Fibroblast of lung (primary cell): Measurements from ENCODE around the gene MYLK. TPM values are rescaled to one million over a fixed set of nuclear protein-coding genes. Genes with fewer than 3 reads are reported as not detected.

ENCODE experiments used
- DNase-seq, 2 donors: peaks; one replicate each; pipeline versions ENCODE4 v3.0.0 to v3.0.0-alpha.2; 2010; ENCODE audit warnings: low read depth in 2 of 2
- H2AFZ ChIP-seq: 2 replicates; pipeline ENCODE4 v1.5.1; 2012; ENCODE audit warnings: low read length, control low read depth, inconsistent platforms
- H3K27ac ChIP-seq: 2 replicates; pipeline ENCODE4 v1.5.1; 2011; ENCODE audit warnings: low read length, control low read depth; ENCODE audit not compliant: insufficient read depth
- H3K27me3 ChIP-seq: 2 replicates; pipeline ENCODE4 v1.5.1; 2011; ENCODE audit warnings: mild to moderate bottlenecking, low read length; ENCODE audit not compliant: control insufficient read depth, insufficient read depth
- H3K36me3 ChIP-seq: 2 replicates; pipeline ENCODE4 v1.5.1; 2011; ENCODE audit warnings: low read length; ENCODE audit not compliant: control insufficient read depth, insufficient read depth
- H3K4me1 ChIP-seq: 2 replicates; pipeline ENCODE4 v1.5.1; 2011; ENCODE audit warnings: low read length; ENCODE audit not compliant: control insufficient read depth, insufficient read depth; ENCODE audit errors: extremely low read depth
- H3K4me2 ChIP-seq: 2 replicates; pipeline ENCODE4 v1.5.1; 2011; ENCODE audit warnings: low read length, control low read depth; ENCODE audit not compliant: insufficient read depth; ENCODE audit errors: extremely low read depth
- H3K4me3 ChIP-seq, 4 experiments: fragments of 200-600 bp in 1 of 4; sonication (generic) in 1 of 4; replicated peaks in 1 of 4; 2 replicates each; pipeline ENCODE4 v1.5.1; 2011 to 2016; ENCODE audit warnings: low read length in 4 of 4, low read depth in 3 of 4, mild to moderate bottlenecking in 3 of 4, control low read depth in 2 of 4, inconsistent platforms in 1 of 4, mixed read lengths in 1 of 4; ENCODE audit not compliant: insufficient read depth in 1 of 4; ENCODE audit errors: control extremely low read depth in 1 of 4
- H3K79me2 ChIP-seq: 2 replicates; pipeline ENCODE4 v1.5.1; 2012; ENCODE audit warnings: mild to moderate bottlenecking, low read length, inconsistent platforms; ENCODE audit not compliant: control insufficient read depth, insufficient read depth
- H3K9ac ChIP-seq: 2 replicates; pipeline ENCODE4 v1.5.1; 2011; ENCODE audit warnings: mild to moderate bottlenecking, low read length, control low read depth; ENCODE audit not compliant: insufficient read depth
- H3K9me3 ChIP-seq: 2 replicates; pipeline ENCODE4 v1.5.1; 2012; ENCODE audit warnings: low read depth, low read length; ENCODE audit not compliant: control insufficient read depth, insufficient read depth
- H4K20me1 ChIP-seq: 2 replicates; pipeline ENCODE4 v1.5.1; 2011; ENCODE audit warnings: low read length; ENCODE audit not compliant: control insufficient read depth, insufficient read depth; ENCODE audit errors: extremely low read depth
- EZH2 ChIP-seq: IDR thresholded peaks from 2 replicates; pipeline ENCODE4 v1.5.1; 2012; ENCODE audit warnings: low read length, control low read depth, mild to moderate bottlenecking; ENCODE audit errors: missing control alignments
- polyA plus RNA-seq, 2 donors: library from polyadenylated mRNA; depleted of rRNA in 1 of 2; stranded (reverse) in 1 of 2; unstranded in 1 of 2; fragments of >200 nt; gene quantifications; 2 replicates each; pipeline ENCODE4 v1.2.1, GENCODE V29; 2011 to 2012; ENCODE audit warnings: missing spikeins in 1 of 2
- total RNA-seq: library from RNA; depleted of rRNA; stranded (reverse); fragments of >200 nt; gene quantifications from 2 replicates; pipeline ENCODE4 v1.2.1, GENCODE V29; 2014
- TF ChIP-seq, protein P1 (sequence below), 2 donors: IDR thresholded peaks in 1 of 2; conservative IDR thresholded peaks in 1 of 2; 1 replicate in 1 of 2; 2 replicates in 1 of 2; pipeline ENCODE4 v1.5.1; 2011 to 2012; ENCODE audit warnings: low read length in 2 of 2, control low read depth in 1 of 2, inconsistent platforms in 1 of 2, low read depth in 1 of 2, mild to moderate bottlenecking in 1 of 2

MYLK gene
- total and polyA plus RNA-seq, 2 donors (not counting 1 experiment from before 2014, with no cell fraction given), result 918 to 941 TPM

DNA sequence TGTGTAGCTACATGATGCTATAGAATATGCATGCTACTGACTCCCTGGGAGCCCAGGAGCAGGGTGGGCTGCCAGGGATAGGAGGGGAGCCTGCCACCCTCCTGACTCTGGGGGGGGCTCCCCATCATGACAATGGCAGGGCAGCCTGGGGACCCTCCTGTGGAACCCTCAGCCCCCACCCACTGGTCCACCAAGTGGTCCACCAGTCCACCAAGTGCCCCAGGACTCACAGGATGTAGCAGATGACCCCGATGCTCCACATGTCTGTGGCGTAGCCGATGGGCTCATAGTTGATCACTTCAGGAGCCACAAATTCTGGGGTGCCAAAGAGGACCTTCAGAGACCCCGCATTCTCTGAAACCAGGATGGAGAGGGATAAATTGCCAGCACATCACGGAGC is 246.3 kb downstream of the MYLK start:
- TF ChIP-seq, protein P1, sequence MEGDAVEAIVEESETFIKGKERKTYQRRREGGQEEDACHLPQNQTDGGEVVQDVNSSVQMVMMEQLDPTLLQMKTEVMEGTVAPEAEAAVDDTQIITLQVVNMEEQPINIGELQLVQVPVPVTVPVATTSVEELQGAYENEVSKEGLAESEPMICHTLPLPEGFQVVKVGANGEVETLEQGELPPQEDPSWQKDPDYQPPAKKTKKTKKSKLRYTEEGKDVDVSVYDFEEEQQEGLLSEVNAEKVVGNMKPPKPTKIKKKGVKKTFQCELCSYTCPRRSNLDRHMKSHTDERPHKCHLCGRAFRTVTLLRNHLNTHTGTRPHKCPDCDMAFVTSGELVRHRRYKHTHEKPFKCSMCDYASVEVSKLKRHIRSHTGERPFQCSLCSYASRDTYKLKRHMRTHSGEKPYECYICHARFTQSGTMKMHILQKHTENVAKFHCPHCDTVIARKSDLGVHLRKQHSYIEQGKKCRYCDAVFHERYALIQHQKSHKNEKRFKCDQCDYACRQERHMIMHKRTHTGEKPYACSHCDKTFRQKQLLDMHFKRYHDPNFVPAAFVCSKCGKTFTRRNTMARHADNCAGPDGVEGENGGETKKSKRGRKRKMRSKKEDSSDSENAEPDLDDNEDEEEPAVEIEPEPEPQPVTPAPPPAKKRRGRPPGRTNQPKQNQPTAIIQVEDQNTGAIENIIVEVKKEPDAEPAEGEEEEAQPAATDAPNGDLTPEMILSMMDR (conservative IDR thresholded peaks at IDR 0.05 in 1 of 2, IDR thresholded peaks at IDR 0.05 in 1 of 2; ENCODE audit: low read depth in 1 of 2, low read length in 2 of 2), result no peak
- TF ChIP-seq EZH2, result no peak
- Histone ChIP-seq H2AFZ (no peak overlapping the region), H3K9ac (no peak overlapping the region), H3K4me2 (no peak overlapping the region), H3K36me3 (peaks cover 43% of the 10 kb centered on the region), H3K9me3 (no peaks in the 10 kb centered on the region), H3K4me3 (no peak overlapping the region), H3K27me3 (no peaks in the 10 kb centered on the region), H4K20me1 (no peaks in the 10 kb centered on the region), H3K4me1 (peaks cover 22% of the 10 kb centered on the region), H3K27ac (no peak overlapping the region), H3K79me2 (no peaks in the 10 kb centered on the region)
- DNase-seq, result no peak

DNA sequence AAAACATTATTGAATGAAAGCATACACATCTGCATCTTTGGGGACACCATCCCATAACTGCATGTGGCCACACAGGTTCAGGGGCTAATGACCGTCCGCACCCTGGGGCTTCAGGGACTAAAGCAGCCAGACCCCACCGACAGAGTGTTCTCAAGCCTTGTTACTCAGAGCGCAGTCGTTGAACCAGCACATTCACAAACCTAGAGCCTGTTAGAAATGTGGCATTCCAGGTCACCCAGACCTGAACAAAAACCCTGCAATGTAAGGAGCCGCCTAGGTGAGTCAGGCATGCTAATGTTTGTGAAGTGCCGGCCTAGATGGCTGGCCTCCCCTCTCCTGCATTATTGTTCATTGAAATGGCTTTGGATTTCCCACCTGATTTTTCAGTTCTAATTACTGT is 247.0 kb downstream of the MYLK start:
- Histone ChIP-seq H3K9me3 (no peaks in the 10 kb centered on the region), H3K36me3 (peaks cover 43% of the 10 kb centered on the region)

DNA sequence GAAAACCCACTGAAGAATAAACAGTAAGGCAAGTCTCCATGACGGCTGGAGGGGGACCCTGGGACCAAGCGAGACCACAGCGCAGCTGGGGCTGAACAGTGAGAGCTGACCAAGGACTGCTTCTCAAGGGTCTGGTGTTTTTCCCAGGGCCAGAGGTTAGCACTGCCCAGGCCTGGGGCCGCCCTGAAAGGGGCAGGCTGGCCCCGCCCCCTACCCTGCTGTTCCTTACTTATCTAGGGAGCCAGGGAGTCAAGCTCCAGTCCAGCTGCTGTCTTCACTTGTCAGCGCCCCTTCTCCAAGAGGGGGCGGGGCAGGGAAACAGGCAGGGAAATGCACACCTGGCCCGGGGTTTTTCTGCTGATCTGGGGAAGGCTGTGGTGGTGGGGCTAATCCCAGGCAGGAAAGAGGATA is 247.7 kb downstream of the MYLK start:
- Histone ChIP-seq H3K27ac (no peak overlapping the region), H3K4me2 (no peak overlapping the region), H3K9ac (no peak overlapping the region), H3K4me3 (no peak overlapping the region), H3K27me3 (no peaks in the 10 kb centered on the region), H3K79me2 (no peaks in the 10 kb centered on the region), H4K20me1 (no peaks in the 10 kb centered on the region), H3K9me3 (no peaks in the 10 kb centered on the region), H3K4me1 (peaks cover 19% of the 10 kb centered on the region), H3K36me3 (peaks cover 43% of the 10 kb centered on the region), H2AFZ (no peak overlapping the region)
- TF ChIP-seq, protein P1 (conservative IDR thresholded peaks at IDR 0.05 in 1 of 2, IDR thresholded peaks at IDR 0.05 in 1 of 2; ENCODE audit: low read depth in 1 of 2, low read length in 2 of 2), result no peak
- TF ChIP-seq EZH2, result no peak
- no peak for DNase-seq

More for the DNA sequence above, 247.0 kb downstream of the MYLK start:
- Histone ChIP-seq H2AFZ (no peak overlapping the region), H3K27ac (no peak overlapping the region), H3K4me1 (peaks cover 19% of the 10 kb centered on the region), H3K9ac (no peak overlapping the region), H3K79me2 (no peaks in the 10 kb centered on the region), H3K4me2 (no peak overlapping the region), H3K27me3 (no peaks in the 10 kb centered on the region), H4K20me1 (no peaks in the 10 kb centered on the region), H3K4me3 (no peak overlapping the region)
- no peak for TF ChIP-seq EZH2
- TF ChIP-seq, protein P1 (conservative IDR thresholded peaks at IDR 0.05 in 1 of 2, IDR thresholded peaks at IDR 0.05 in 1 of 2; ENCODE audit: low read depth in 1 of 2, low read length in 2 of 2), result no peak
- no peak for DNase-seq
